CD4-positive, alpha-beta T cell treated with Interferon alpha-2 for 1 hour (primary cell): ENCODE results near the gene ZFAND3.

Experiments used
- DNase-seq, 2 donors: peaks; one replicate each; pipeline ENCODE4 v3.0.0-alpha.2; 2020 to 2022

The ZFAND3 gene

DNA sequence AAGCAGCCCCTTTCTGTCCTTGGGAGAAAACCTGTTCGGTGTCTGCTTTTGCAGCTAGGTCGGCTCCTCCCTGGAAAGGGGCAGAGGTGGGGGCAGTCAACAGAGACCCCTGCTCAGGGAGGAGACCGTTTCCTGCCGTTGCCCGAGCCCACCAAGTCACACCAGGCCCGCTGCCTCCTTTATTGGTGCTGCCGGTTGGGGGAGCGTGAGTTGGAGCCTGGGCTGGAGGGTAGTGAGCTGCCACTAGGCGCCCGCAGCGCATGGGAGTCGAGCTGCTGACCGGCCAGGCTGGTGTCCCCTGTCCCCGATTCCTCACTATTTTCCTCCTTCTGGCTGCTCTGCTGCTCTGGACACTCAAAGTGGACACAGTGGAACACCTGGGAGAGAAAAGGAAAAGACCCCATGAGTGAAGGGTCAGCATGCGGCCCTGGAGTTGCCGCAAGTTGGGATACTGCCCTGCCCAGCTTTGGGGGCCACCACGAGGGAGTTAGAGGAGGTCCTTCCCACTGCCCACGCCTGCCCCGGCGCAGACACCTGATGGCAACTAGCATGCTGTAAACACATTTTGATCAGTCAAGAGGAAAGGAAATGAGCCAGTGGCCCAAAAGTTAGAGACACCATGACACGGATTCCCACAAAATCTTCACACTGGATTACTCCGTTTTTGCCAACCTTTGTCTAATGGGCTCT lies 355.4 kb downstream of the ZFAND3 start:
- DNase-seq: no peak

DNA sequence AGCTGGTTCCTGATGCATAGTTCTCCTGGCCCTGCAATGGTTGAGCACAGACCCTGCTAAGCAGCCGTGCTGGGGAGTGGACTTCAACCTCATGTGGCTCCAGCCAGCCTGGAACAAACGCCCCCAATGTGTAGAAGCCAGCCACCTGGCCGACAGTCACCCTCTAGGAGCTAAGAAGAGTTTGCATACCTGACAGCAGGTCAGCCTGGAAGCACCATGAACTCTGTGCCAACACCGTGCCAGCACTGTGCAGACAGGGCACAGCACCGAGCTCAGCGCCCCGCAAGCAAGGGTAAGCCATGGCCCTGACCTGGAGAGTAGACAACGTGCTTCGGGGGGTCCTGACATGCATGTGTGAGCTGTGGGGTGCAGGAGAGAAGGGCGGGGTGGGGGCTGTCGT lies 356.3 kb downstream of the ZFAND3 start:
- no peak for DNase-seq

DNA sequence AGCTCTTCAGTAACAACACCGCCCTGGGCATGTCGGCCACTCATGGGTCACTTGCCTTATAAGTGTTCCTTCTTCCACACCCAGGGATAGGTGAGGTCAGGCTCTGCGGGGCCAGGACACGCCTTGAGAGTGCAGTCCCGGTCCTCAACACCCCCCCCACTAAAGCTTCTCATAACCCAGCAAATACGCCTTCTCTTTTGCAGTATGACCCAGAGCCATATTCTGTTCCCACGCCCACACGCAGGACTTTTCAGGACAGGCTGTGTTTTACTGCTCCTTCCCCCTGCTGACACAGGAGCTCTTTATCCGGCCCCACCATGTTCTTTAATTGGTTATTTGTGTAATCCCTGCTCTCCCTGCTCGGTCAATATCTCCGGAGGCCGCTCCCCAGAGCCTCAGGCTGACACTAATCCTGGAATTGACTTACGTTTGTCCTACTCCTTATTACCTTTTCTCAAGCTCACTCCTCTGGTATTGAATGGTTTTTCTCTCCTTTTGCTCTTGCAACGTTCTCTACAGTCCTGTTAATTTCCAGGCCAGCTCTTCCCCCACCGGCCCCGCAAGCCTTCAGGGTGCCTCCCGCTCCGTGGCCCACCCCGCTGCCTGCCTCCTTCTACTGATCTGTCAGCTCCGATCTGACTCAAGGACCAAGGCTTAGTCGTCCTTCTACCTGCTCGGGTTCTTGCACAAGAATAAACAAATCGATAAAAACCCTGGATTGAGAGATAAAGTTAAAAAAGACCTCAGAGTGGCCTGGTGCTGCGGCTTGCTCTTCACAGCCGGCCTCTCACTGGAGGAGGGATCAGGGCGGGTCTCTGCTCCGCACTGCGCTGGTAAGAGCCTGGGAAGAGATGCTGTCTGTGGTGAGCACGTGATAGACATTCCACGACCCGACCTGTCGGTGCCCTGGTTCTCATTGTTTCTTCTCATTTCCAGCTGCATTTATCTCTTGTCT lies 357.5 kb downstream of the ZFAND3 start:
- DNase-seq: no peak

DNA sequence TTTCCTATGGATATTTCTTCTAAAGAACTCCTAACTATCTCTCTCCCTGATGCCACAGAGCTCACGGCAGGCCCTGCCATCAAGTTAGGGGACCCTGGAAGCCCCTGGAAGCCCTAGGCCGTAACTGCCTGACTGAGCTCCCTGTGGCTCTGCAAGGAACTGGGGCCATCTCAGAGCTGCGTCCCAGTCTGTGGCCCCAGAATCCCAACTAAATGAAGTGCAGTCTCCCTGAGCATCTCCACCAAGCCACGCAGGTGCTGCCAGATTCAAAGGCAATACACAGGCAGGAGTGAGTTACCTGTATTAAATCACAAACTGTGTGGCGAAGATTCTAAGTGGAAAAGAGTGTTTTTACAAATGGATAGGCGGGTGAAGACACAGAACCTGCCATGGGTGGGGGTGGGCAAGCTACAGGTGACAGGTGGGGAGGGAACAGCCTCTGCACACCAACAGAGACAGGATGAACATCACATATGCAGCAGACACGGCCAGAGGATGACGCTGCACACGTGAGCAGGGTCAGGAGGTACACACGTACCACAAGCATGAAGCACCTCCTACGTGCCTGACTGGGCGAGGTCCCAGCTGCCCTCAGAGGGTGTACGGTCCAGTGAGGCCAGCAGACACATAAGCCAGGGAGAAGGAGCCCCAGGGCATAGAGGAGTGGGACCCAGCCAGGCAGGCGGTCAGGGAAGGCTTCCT lies 358.5 kb downstream of the ZFAND3 start:
- DNase-seq: no peak

DNA sequence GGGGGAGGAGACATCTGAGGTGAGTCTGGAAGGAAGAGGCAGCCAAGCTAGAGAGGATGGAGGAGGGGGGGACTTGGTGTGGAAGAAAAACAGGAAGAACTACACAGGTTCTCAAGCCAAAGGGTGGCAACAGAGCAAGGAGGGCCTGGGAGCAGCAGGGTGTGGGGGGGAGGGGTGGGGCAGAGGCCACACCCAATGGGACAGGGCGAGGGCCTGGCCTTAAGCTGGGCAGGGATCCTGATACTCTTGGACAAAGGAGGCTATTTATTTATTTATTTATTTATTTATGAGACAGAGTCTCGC lies 359.0 kb downstream of the ZFAND3 start:
- DNase-seq: no peak

DNA sequence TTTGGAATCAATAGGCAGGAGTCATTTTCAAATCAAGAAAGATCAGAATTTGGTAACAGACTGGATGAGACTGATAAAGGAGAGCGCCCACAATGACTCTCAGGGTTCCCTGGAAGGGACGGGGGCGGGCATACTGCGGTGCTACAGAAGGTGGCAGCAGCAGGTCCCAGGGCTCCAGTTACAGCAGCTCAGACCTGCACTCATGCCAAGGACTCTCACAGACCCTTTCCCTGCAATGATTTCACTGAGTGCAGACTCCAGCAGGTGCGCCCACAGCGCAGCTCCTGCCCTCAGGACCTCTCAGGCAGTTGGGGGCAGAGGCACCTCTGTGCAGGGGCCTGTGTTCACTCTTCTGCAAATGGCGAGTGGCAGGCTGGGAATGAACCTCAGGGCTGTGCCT lies 359.8 kb downstream of the ZFAND3 start:
- DNase-seq: no peak

DNA sequence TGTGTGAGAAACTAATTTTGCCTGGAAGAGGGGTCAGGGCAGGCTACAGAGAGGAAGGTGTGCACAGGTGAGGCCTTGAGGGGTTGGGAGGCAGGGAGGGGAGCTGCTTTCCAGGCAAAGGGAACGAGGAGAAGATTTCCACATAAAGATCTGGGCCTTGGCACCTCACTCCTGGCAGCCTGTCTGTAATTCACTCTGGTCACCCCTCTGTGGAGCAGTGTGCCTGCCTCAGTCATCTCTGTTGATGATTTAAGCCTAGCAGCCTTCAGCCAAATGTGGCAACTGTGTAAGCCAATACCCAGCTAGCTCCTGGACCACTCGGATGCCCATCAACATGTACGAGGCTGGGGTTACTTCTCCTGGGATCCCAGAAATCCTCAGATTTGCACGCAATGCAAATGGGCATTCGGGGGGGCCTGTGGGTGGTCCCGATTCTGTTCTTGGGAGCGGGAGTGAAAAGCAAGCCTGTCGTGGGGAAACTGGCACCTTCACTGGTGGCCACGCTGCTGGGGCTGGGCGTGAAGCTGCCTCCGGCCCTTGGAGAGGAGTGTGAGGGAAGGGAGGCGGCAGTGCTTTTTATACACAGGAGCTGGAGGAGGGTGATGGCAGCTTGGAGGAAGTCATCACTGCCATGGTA lies 360.4 kb downstream of the ZFAND3 start:
- DNase-seq: no peak

DNA sequence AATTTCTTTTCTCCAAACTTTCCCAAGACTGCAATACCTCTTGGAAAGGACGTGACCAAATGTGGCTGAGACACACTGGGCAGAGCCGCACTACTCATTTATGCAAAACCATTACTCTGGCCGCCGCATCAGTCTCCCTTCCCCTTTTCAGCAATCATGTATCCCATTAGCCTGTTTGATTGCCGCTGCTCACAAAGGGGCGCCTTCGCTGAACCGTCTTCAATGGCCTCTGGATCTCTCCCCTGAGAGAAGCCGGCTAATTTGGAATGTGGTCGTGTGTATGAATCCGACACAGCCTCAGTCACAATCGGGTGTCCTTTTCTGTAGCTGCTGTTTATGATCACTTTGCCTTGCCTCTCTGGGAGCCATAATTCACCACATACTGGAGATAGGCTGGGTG lies 361.1 kb downstream of the ZFAND3 start:
- no peak for DNase-seq

DNA sequence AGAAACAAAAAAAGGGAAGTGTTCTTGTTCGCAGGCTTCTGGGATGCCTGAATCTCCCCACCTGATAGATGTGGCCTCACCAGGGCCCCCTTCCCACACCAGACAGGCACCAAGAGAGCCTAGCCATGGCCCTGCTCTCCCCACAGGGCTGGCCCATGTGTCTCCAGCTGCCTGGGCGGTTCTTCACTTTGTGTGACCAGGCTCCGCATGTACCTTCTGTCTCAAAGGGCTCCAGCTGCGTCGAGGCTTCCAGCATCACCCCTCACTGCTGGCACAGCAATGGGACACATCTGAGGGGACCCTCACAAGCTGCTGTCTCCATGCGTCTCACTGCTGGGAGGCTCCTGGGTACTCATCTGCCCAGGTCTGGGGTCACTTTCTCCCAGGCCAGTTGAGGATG lies 362.9 kb downstream of the ZFAND3 start:
- no peak for DNase-seq

DNA sequence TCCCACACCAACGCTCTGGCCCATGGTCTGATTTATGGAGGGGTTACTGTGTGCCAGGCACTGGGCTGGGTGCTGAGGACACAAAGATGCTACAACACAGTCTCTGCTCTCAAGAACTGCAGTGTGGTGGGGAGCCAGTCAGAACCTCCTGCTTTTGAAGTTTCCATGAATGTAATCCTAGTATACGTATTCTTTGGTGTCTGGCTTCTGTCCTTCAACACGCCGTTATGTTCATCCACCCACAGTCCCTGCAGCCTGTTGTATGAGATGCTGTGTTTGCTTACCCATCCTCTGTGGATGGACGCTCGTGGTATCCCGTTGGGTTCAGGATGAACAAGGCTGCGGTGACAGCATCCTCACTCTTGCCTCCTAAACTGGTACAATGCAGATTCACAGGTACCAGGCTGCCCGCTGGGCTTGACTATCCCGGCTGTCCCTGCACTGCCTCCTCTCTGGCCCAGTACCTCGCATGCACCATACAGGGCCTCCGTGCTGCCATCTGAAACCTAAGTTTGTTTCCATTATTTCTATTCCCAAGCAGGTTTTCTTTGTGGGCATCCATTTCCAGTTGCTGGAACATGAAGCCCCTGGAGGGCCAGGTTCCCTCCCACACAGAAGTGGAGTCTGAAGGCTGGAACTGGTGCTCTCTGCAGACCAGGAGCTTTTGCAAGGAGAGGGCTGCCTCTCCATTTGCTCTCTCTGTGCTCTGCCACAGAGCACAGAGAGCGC lies 364.5 kb downstream of the ZFAND3 start:
- DNase-seq: no peak

DNA sequence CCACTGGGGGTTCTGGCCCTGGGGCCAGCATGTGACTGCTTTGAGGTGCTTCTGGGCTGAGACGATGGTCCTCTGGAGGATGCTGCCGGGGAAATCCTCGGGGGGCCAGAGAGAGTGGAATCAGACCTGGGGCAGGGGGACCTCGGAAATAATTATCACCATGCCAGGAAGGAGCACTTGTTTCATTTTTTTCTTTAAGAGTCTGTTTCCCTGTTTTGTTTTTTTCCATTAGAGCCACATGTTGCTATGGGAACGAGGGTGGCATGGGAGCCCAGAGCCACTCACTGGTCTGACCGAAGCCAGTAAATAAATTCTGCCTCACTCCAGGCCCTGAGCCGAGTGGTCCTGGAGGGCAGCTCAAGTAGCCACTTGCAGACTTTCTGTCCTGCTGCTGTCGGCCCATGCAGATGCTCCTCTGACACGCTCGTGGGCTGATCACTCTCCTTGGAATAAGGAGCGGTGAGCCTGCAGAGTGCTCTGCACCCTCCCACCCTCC lies 365.1 kb downstream of the ZFAND3 start:
- no peak for DNase-seq

DNA sequence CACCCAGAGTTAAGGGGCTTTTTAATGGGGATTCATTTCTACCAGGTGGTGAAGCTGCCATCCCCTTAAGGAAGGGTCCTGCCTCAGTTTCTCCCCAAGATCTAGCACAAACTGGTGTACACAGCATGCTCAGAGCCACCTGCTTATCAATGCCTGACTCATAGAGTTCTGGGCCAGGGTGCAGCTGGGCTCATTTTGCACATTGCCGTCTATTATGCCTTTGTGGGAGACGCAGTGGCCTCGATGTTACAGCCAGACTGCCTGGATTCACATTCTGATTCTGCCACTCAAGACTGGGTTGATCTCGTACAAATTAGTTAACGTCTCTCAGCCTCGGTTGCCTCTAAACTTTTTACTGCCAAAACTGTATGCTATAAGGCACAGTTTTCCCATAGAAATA lies 365.7 kb downstream of the ZFAND3 start:
- DNase-seq: no peak

DNA sequence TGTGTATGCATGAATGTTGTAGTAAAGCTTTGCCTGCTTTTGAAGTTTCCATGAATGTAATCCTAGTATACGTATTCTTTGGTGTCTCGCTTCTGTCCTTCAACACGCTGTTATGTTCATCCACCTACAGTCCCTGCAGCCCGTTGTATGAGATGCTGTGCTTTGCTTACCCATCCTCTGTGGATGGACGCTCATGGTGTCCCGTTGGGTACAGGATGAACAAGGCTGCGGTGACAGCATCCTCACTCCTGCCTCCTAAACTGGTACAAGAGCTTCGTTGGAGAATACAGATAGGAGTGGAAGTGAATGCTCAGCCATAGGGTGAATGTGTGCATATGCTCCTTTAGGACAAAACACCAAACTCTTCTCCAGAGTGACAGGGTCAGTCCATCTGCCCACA lies 366.2 kb downstream of the ZFAND3 start:
- DNase-seq: no peak

DNA sequence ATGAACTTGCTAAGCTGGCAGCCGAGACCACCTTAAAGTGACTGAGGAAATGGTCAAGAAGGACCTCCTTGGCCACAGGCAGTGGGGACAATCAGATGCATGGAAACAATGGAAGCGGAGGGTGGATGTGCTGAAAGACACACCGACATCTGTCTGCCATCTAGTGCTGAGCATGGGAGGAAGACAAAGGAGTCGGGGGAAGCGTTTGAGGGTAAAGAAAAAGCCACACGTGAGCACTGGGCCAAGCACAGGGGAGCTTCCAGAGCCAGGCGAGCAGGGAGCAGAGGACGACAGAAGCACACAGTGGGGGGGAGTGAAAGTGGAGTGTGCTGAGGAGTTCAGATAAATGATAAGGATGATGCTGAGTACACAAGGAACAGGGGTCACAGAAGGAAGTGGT lies 367.8 kb downstream of the ZFAND3 start:
- DNase-seq: no peak

DNA sequence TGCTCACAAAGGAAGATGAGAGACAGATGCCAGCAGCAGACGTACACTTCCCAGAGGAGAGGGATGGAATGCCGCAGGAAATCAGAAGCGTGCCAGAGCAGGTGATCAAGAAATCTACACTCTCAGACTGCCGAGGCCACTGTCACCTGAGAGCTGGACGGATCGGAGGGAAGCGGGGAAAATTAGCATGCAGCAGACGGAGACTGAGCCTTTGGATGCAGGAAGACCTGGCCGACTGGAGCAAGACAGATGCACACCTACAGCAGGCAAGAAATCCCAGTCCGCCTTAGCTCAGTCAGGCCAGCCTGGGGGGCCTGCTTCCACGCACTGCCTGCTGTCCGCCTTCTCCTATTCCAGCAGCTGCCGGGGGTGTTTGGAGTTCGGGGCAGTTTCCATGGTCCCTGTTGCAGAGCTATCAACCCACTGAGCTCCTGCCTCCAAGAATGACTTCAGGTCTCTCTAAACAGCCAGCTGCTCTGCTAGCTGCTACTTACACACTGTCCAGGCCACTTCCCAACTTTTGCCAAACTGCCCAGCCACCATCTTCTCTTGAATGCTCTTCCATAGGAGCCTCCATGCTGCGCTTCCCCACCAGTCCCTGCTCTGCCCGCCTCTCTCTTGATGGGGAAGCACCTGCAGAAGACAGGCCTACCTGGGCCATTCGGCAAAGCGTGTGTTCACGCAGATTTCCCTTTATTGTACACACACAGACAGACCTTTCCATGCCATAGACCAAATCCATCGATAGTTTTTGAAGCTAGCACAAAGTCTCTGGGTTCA lies 368.5 kb downstream of the ZFAND3 start:
- DNase-seq: no peak

DNA sequence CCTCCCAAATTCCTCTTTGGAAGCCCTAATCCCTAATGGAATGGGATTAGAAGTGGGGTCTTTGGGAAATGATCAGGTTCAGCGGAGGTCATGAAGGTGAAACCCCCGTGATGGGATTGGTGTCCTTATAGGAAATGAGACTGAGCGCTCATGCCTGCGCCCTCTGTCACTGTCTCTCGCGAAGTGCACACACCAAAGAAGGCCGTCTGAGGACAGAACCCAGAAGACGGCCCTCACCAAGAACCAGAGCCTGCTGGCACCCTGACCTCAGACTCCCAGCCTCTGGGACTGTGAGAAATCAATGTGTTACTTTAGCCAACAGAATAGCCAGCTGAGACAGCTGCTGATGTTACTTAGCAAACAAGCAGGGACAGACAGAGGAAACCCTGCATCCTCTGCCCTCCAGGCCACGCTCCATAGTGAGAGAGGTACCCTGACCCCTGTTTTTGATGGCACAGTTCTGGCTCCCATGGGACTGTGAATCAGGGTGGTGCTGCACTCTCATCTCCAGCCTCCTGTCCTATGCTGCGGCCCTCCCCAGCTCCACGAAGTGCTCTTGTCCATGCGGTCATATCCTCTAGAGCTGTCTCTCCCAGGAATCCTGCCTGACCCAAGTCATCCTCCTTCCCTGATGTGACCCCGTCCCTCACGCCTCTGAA lies 369.3 kb downstream of the ZFAND3 start:
- no peak for DNase-seq

DNA sequence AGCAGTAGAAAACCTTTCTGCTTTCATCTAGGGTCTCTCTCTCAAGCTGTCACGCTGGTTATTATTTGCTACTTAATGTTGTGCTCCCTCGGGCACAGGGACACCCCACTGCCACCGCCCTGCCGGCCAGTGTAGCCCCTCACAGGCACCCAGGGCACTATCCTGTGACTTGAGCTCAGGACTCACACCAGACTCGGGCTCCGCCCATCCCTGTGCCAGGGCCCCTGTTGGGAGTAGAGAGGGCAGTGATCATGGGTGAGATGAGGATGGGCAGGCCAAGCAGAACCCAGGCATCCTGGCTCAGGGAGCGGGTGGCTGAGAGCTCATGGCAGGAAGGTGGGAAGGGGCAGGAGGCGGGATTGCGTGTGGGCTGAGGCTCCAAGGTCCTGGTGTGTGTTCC lies 371.9 kb downstream of the ZFAND3 start:
- no peak for DNase-seq

DNA sequence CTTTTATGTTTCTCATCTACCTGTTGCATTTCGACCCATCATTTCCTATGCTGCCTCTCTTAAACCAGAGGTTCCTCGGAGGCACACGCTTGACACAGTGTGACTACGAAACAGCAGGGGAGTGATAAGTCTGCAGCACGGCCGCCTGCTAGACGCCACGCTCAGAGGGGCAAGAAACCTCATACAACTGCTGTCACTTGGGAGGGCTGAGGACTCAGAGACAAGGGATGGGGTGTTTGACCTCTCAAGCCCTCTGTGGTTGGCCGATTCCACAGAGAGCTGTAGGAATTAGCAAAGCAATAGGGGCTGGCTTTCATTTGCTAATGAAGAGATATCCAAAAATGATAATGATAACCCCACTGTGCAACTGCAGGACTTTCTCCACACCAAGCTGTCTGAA lies 372.5 kb downstream of the ZFAND3 start:
- no peak for DNase-seq

DNA sequence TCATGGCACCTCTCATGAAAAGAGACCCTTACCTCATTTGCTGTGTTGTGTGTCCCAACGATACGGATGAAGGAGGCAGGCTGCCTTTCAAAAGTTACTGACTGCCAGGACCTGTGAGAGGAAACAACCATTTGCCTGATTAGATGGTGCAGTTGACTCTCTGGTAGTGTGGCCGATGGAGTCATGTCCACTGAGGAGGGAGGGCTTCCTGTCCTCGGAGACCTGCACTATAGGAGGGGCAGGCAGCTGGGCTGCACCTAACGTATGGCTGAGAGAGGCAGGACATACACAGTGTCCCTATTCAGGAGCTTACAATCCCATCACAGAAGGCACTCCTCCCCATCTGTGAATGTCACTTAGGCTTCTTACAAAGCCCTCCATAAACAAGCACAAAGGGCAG lies 373.0 kb downstream of the ZFAND3 start:
- no peak for DNase-seq

DNA sequence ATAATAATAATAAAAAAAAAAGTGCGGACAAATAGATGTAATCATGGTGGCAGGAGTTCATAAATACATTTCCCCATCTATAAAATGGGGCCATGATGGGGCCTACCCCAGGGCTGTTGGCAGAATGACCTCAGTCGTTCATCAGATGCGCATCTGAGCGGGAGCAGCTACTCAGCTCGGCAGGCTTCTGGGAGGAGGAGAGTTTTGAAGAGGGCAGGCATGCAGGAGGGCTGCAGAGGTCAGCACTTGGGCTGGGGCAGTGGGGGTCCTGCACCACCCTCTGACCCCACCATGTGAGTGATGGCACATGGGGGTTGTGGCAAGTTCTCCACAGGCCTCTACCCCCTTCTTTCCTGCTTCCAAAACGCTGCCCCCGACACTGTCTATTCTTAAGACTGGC lies 373.5 kb downstream of the ZFAND3 start:
- no peak for DNase-seq
